Measurements from ENCODE around the gene CHST11. TPM values are rescaled to one million over a fixed set of nuclear protein-coding genes. Genes with fewer than 3 reads are reported as not detected.

The CHST11 gene
- total and polyA plus RNA-seq, 9 of the 15 experiments (the other 6 are each of a cell fraction or from before 2014, with no cell fraction given) = 2.3 to 38.7 (median 15.0) TPM

- TF ChIP-seq PRMT5 (CRISPR knock-in tag; IDR thresholded peaks at IDR 0.05) (no peak), ATF1 (CRISPR knock-in tag; IDR thresholded peaks at IDR 0.05) (no peak), ATF1 (tag; IDR thresholded peaks at IDR 0.05) (no peak), YY1 (IDR thresholded peaks at IDR 0.05; ENCODE audit: borderline replicate concordance in 1 of 3, control insufficient read depth in 1 of 3, extremely low read depth in 1 of 3, insufficient read depth in 3 of 3, insufficient read length in 1 of 3, insufficient replicate concordance in 2 of 3, low read depth in 1 of 3, low read length in 2 of 3) (peak; percentile 20 to 89 (median 72)), ZNF740 (CRISPR knock-in tag; IDR thresholded peaks at IDR 0.05) (no peak), ZNF740 (tag; IDR thresholded peaks at IDR 0.05) (peak in 1 of 2 experiments; percentile 61; a peak in 1 of 4 replicates)
Measured at GRCh38 chr12:104479123-104479662, 22.4 kb downstream of the CHST11 start (continued).

GRCh38 chr12:104480012-104480411 lies 23.3 kb downstream of the CHST11 start:
- POLR2A ChIA-PET = interaction anchor here (1.4 kb wide), 1 partner anchor 13 kb away, joined by 5 read pairs; no protein-coding TSS in a partner anchor
- peak; percentile 31 for TF ChIP-seq CCNT2 (IDR thresholded peaks at IDR 0.05; ENCODE audit: borderline replicate concordance, extremely low read depth, insufficient read length, low read depth, low read length)
- no peak for TF ChIP-seq HOMEZ (CRISPR knock-in tag; IDR thresholded peaks at IDR 0.05)
- no peak for TF ChIP-seq ELF1 (tag; IDR thresholded peaks at IDR 0.05)
- TF ChIP-seq THRB (CRISPR knock-in tag; conservative IDR thresholded peaks at IDR 0.05) = no peak
- no peak for TF ChIP-seq RBM34 (IDR thresholded peaks at IDR 0.05; ENCODE audit: borderline replicate concordance, insufficient read depth, low read length)
- peak; percentile 67; the same call in 1 of the 2 replicates for TF ChIP-seq TEAD4 (IDR thresholded peaks at IDR 0.05; ENCODE audit: low read length)
- TF ChIP-seq TEAD4 (CRISPR knock-in tag; IDR thresholded peaks at IDR 0.05; ENCODE audit: borderline replicate concordance) = no peak
- TF ChIP-seq SMAD4 (CRISPR knock-in tag; conservative IDR thresholded peaks at IDR 0.05) = no peak; the same call in 1 of the 2 replicates
- no peak for TF ChIP-seq ATF1 (CRISPR knock-in tag; IDR thresholded peaks at IDR 0.05)
- no peak for TF ChIP-seq ATF1 (tag; IDR thresholded peaks at IDR 0.05)
- no peak for TF ChIP-seq TEAD1 (CRISPR knock-in tag; IDR thresholded peaks at IDR 0.05)
- TF ChIP-seq SMARCA4 (IDR thresholded peaks at IDR 0.05) = peak; percentile 88
- TF ChIP-seq STAT5A (IDR thresholded peaks at IDR 0.05; ENCODE audit: borderline replicate concordance, low read length) = peak; percentile 45; the same call in 1 of the 2 replicates

More at GRCh38 chr12:104480012-104480411, 23.3 kb downstream of the CHST11 start:
- Histone ChIP-seq H3K9me1 (ENCODE audit: control insufficient read depth, insufficient read depth, low read length) (no peaks in the 10 kb centered on the region), H3K4me1 (replicated peaks in 1 of 2; ENCODE audit: control insufficient read depth in 2 of 2, insufficient read depth in 2 of 2, low read length in 2 of 2) (peaks cover 10 to 44% of the 10 kb centered on the region in 2 experiments), H3K9ac (ENCODE audit: insufficient read depth in 1 of 2, low read depth in 2 of 2, low read length in 2 of 2) (peak overlapping the region; percentile 30 to 53; a peak in 3 of 4 replicates), H3K4me3 (no peak overlapping the region), H3K36me3 (ENCODE audit: control insufficient read depth, insufficient read depth, low read length) (peaks cover 21% of the 10 kb centered on the region; the same call in 2 of the 3 replicates), H2AFZ (ENCODE audit: low read depth, low read length) (peak overlapping the region; percentile 61; the same call in 1 of the 2 replicates), H3K79me2 (ENCODE audit: control insufficient read depth, insufficient read depth, low read length) (peaks cover 88% of the 10 kb centered on the region), H3K27me3 (ENCODE audit: control insufficient read depth in 2 of 2, insufficient read depth in 2 of 2, low read length in 2 of 2) (no peaks in the 10 kb centered on the region), H3K4me2 (ENCODE audit: insufficient read depth, low read length) (peak overlapping the region; percentile 67), H3K9me3 (replicated peaks; ENCODE audit: control insufficient read depth, insufficient read depth, low read depth, low read length) (no peaks in the 10 kb centered on the region), H4K20me1 (replicated peaks; ENCODE audit: control insufficient read depth, insufficient read depth, low read length) (no peaks in the 10 kb centered on the region), H3K27ac (ENCODE audit: extremely low read depth, low read depth, low read length) (peak overlapping the region; percentile 68)
- peak; percentile 64 for ATAC-seq
- 10% methylated on average over 3 of the region's 3 CpGs for WGBS (ENCODE audit: insufficient coverage, low coverage, missing lambda C conversion rate)
- DNase-seq (ENCODE audit: extremely low read depth in 1 of 4, low spot score in 3 of 4) = peak; percentile 67 to 82 (median 78)
- in situ Hi-C loops (cut with MboI) = no loop called here
- CTCF ChIA-PET (ENCODE audit: low intra/inter-chr PET ratio) = no interaction called here
- intact Hi-C loops (cut with micrococcal nuclease) = loop anchor here (2.0 kb wide), 1 partner anchor 13 kb away; no protein-coding TSS in a partner anchor
- FAIRE-seq = peak; percentile 58
- no TSS peak for BruUV-seq (replicated peaks)
